Astrocyte (in vitro differentiated cells and primary cell): ENCODE data around the gene OBP2B. TPM values are rescaled to one million over a fixed set of nuclear protein-coding genes. Genes with fewer than 3 reads are reported as not detected.
"Not testable (repeated sequence)": the region's sequence is repeated elsewhere in the genome, so short reads cannot be mapped to it uniquely, and the experiment has no call there.

Source experiments
- DNase-seq: peaks from one replicate; pipeline ENCODE4 v3.0.0-alpha.2; 2010; ENCODE audit warnings: low read depth
- FAIRE-seq: peaks from 2 replicates; lab custom pipeline; 2011; peaks lifted over from hg19 to GRCh38; lab: Jason Lieb, UNC
- H2AFZ ChIP-seq: 2 replicates; pipeline ENCODE4 v1.6.0; 2012; ENCODE audit warnings: low read depth, low read length, inconsistent platforms
- H3K27ac ChIP-seq: 2 replicates; pipeline ENCODE4 v1.5.1; 2011; ENCODE audit warnings: low read depth, low read length, inconsistent platforms
- H3K27me3 ChIP-seq: 2 replicates; pipeline ENCODE4 v1.6.0; 2011; ENCODE audit warnings: low read length, inconsistent platforms; ENCODE audit not compliant: insufficient read depth
- H3K36me3 ChIP-seq: 2 replicates; pipeline ENCODE4 v1.5.1; 2011; ENCODE audit warnings: low read length, inconsistent platforms; ENCODE audit not compliant: insufficient read depth
- H3K4me1 ChIP-seq: 2 replicates; pipeline ENCODE4 v1.5.1; 2011; ENCODE audit warnings: low read length, inconsistent platforms; ENCODE audit not compliant: insufficient read depth
- H3K4me2 ChIP-seq: 2 replicates; pipeline ENCODE4 v1.6.0; 2012; ENCODE audit warnings: low read length, inconsistent platforms
- H3K4me3 ChIP-seq: 2 replicates; pipeline ENCODE4 v1.5.1; 2011; ENCODE audit warnings: low read depth, mild to moderate bottlenecking, low read length, inconsistent platforms; ENCODE audit not compliant: insufficient read depth
- H3K79me2 ChIP-seq: 2 replicates; pipeline ENCODE4 v1.6.0; 2012; ENCODE audit warnings: mild to moderate bottlenecking, low read length, inconsistent platforms; ENCODE audit not compliant: insufficient read depth
- H3K9ac ChIP-seq: 2 replicates; pipeline ENCODE4 v1.6.0; 2012; ENCODE audit warnings: mild to moderate bottlenecking, low read length, inconsistent platforms
- H3K9me3 ChIP-seq: 2 replicates; pipeline ENCODE4 v1.5.1; 2012; ENCODE audit warnings: low read depth, mild to moderate bottlenecking, low read length, inconsistent platforms; ENCODE audit not compliant: insufficient read depth
- H4K20me1 ChIP-seq: 2 replicates; pipeline ENCODE4 v1.6.0; 2012; ENCODE audit warnings: low read length, inconsistent platforms; ENCODE audit not compliant: insufficient read depth
- H3K27ac Mint-ChIP-seq: one replicate; pipeline ENCODE4 v1.8.0; 2021; ENCODE audit warnings: mild to moderate bottlenecking, mixed read lengths; ENCODE audit not compliant: unreplicated experiment
- H3K27me3 Mint-ChIP-seq: one replicate; pipeline ENCODE4 v1.8.0; 2021; ENCODE audit warnings: low read depth, mixed read lengths; ENCODE audit not compliant: unreplicated experiment
- H3K36me3 Mint-ChIP-seq: one replicate; pipeline ENCODE4 v1.8.0; 2021; ENCODE audit warnings: low read depth, mixed read lengths; ENCODE audit not compliant: unreplicated experiment
- H3K4me1 Mint-ChIP-seq: one replicate; pipeline ENCODE4 v1.8.0; 2021; ENCODE audit warnings: low read depth, mixed read lengths; ENCODE audit not compliant: unreplicated experiment
- H3K4me3 Mint-ChIP-seq: one replicate; pipeline ENCODE4 v1.8.0; 2021; ENCODE audit warnings: mild to moderate bottlenecking, moderate library complexity, mixed read lengths; ENCODE audit not compliant: unreplicated experiment
- H3K9me3 Mint-ChIP-seq: one replicate; pipeline ENCODE4 v1.8.0; 2021; ENCODE audit warnings: mild to moderate bottlenecking, mixed read lengths; ENCODE audit not compliant: unreplicated experiment
- CTCF ChIP-seq: IDR thresholded peaks from 2 replicates; pipeline ENCODE4 v1.5.1; 2011; ENCODE audit warnings: low read depth, mild to moderate bottlenecking, inconsistent platforms, low read length, moderate library complexity; ENCODE audit not compliant: insufficient read depth
- EZH2 ChIP-seq: IDR thresholded peaks from 2 replicates; pipeline ENCODE4 v1.6.1; 2012; ENCODE audit warnings: mild to moderate bottlenecking, low read length, inconsistent platforms; ENCODE audit not compliant: insufficient read depth
- total RNA-seq: library from RNA; stranded (reverse); gene quantifications from 2 replicates; pipeline ENCODE4 v1.2.1, GENCODE V29; 2021

Gene OBP2B
- total RNA-seq, 1 donor from 2014 or later = not detected

GRCh38 chr9:133238272-133238850 lies 29.3 kb upstream of the OBP2B start:
- no peak for FAIRE-seq
- Histone ChIP-seq H3K9ac (no peak overlapping the region), H3K4me3 (no peak overlapping the region), H4K20me1 (no peaks in the 10 kb centered on the region), H3K79me2 (no peaks in the 10 kb centered on the region), H3K9me3 (no peaks in the 10 kb centered on the region), H2AFZ (peak overlapping the region; percentile 62), H3K27me3 (peaks cover 3% of the 10 kb centered on the region), H3K36me3 (no peaks in the 10 kb centered on the region), H3K4me1 (peaks cover 3% of the 10 kb centered on the region), H3K4me2 (peak overlapping the region; percentile 68), H3K27ac (no peak overlapping the region)
- TF ChIP-seq EZH2 = no peak
- no peak for TF ChIP-seq CTCF
- Mint-ChIP-seq H3K27ac (peak overlapping the region; percentile 86), H3K27me3 (peaks cover 14% of the 10 kb centered on the region), H3K36me3 (no peaks in the 10 kb centered on the region), H3K4me1 (no peaks in the 10 kb centered on the region), H3K9me3 (no peaks in the 10 kb centered on the region), H3K4me3 (peak overlapping the region; percentile 76)
- DNase-seq = no peak

- peak overlapping the region; percentile 41 for H2AFZ ChIP-seq
- Mint-ChIP-seq H3K27me3 (peaks cover 16% of the 10 kb centered on the region), H3K9me3 (no peaks in the 10 kb centered on the region)
These were observed 28.1 kb upstream of the OBP2B start for GRCh38 chr9:133237035-133237731.

GRCh38 chr9:133236291-133237034 lies 27.4 kb upstream of the OBP2B start:
- not testable (repeated sequence) for FAIRE-seq, H3K9me3 Mint-ChIP-seq

More at GRCh38 chr9:133237035-133237731, 28.1 kb upstream of the OBP2B start:
- Histone ChIP-seq H3K27me3 (peaks cover 3% of the 10 kb centered on the region), H3K36me3 (no peaks in the 10 kb centered on the region), H3K4me2 (peak overlapping the region; percentile 61), H3K27ac (no peak overlapping the region), H3K79me2 (no peaks in the 10 kb centered on the region), H3K9ac (no peak overlapping the region), H3K9me3 (no peaks in the 10 kb centered on the region), H3K4me1 (peaks cover 3% of the 10 kb centered on the region), H3K4me3 (no peak overlapping the region), H4K20me1 (no peaks in the 10 kb centered on the region)
- Mint-ChIP-seq H3K27ac (no peak overlapping the region), H3K4me1 (no peaks in the 10 kb centered on the region), H3K36me3 (no peaks in the 10 kb centered on the region), H3K4me3 (peak overlapping the region; percentile 37)
- DNase-seq (no peak), FAIRE-seq (no peak)
- no peak for TF ChIP-seq CTCF
- no peak for TF ChIP-seq EZH2

More at GRCh38 chr9:133236291-133237034, 27.4 kb upstream of the OBP2B start:
- H3K36me3 ChIP-seq, H3K27ac ChIP-seq, H3K9ac ChIP-seq, H3K27me3 ChIP-seq, H3K4me1 Mint-ChIP-seq, H3K4me3 Mint-ChIP-seq, H3K4me2 ChIP-seq, H3K36me3 Mint-ChIP-seq, DNase-seq, H3K27ac Mint-ChIP-seq, H4K20me1 ChIP-seq, H3K4me1 ChIP-seq, H3K9me3 ChIP-seq, H3K4me3 ChIP-seq, H3K79me2 ChIP-seq, H2AFZ ChIP-seq: not testable (repeated sequence)
- H3K27me3 Mint-ChIP-seq = peaks cover 19% of the 10 kb centered on the region
